Mesothelial cell of epicardium (in vitro differentiated cells): Measurements from ENCODE around the gene STK10. TPM values are rescaled to one million over a fixed set of nuclear protein-coding genes. Genes with fewer than 3 reads are reported as not detected.

ENCODE experiments used
- DNase-seq, 2 experiments: peaks; one replicate each; pipeline ENCODE4 v3.0.0; 2021; ENCODE audit warnings: low spot score in 2 of 2; ENCODE audit not compliant: unreplicated experiment in 2 of 2
- H3K27ac Mint-ChIP-seq: 2 replicates; pipeline ENCODE4 v1.8.0; 2021; ENCODE audit warnings: mixed read lengths
- H3K27me3 Mint-ChIP-seq: 2 replicates; pipeline ENCODE4 v1.8.0; 2021; ENCODE audit warnings: low read depth, mixed read lengths
- H3K36me3 Mint-ChIP-seq: 2 replicates; pipeline ENCODE4 v1.8.0; 2021; ENCODE audit warnings: mixed read lengths
- H3K4me1 Mint-ChIP-seq: 2 replicates; pipeline ENCODE4 v1.8.0; 2021; ENCODE audit warnings: mixed read lengths
- H3K4me3 Mint-ChIP-seq: 2 replicates; pipeline ENCODE4 v1.8.0; 2021; ENCODE audit warnings: mild to moderate bottlenecking, moderate library complexity, mixed read lengths
- H3K9me3 Mint-ChIP-seq: 2 replicates; pipeline ENCODE4 v1.8.0; 2021; ENCODE audit warnings: mixed read lengths
- CTCF ChIP-seq: fragments of 200-600 bp; sonication (generic); IDR thresholded peaks from one replicate; pipeline ENCODE4 v1.5.0; 2021; ENCODE audit warnings: antibody characterized with exemption; ENCODE audit not compliant: unreplicated experiment
- total RNA-seq: library from RNA; stranded (reverse); gene quantifications from 3 replicates; pipeline ENCODE4 v1.2.1, GENCODE V29; 2021

Gene STK10
- total RNA-seq, 1 donor from 2014 or later = 15.5 TPM

- no peak for TF ChIP-seq CTCF
- H3K4me1 Mint-ChIP-seq = peaks cover 4% of the 10 kb centered on the region
- DNase-seq = no peak
- no peaks in the 10 kb centered on the region for H3K9me3 Mint-ChIP-seq
- peaks cover 4% of the 10 kb centered on the region for H3K36me3 Mint-ChIP-seq
- H3K27ac Mint-ChIP-seq = no peak overlapping the region
- H3K4me3 Mint-ChIP-seq = no peak overlapping the region
- no peaks in the 10 kb centered on the region for H3K27me3 Mint-ChIP-seq
Measured at GRCh38 chr5:172050080-172050479, 137.9 kb downstream of the STK10 start.

GRCh38 chr5:172049226-172049796 is 138.7 kb downstream of the STK10 start:
- TF ChIP-seq CTCF = no peak
- Mint-ChIP-seq H3K4me1 (peaks cover 4% of the 10 kb centered on the region), H3K27ac (no peak overlapping the region)

GRCh38 chr5:172048539-172049101 is 139.4 kb downstream of the STK10 start:
- TF ChIP-seq CTCF = no peak
- no peak for DNase-seq
- no peaks in the 10 kb centered on the region for H3K9me3 Mint-ChIP-seq
- H3K4me3 Mint-ChIP-seq = no peak overlapping the region
- no peak overlapping the region for H3K27ac Mint-ChIP-seq
- H3K27me3 Mint-ChIP-seq = no peaks in the 10 kb centered on the region
- peaks cover 5% of the 10 kb centered on the region for H3K36me3 Mint-ChIP-seq
- H3K4me1 Mint-ChIP-seq = peaks cover 4% of the 10 kb centered on the region

More at GRCh38 chr5:172049226-172049796, 138.7 kb downstream of the STK10 start:
- Mint-ChIP-seq H3K36me3 (peaks cover 5% of the 10 kb centered on the region), H3K27me3 (no peaks in the 10 kb centered on the region), H3K9me3 (no peaks in the 10 kb centered on the region), H3K4me3 (no peak overlapping the region)
- DNase-seq = no peak

GRCh38 chr5:172048170-172048422 is 139.9 kb downstream of the STK10 start:
- Mint-ChIP-seq H3K9me3 (no peaks in the 10 kb centered on the region), H3K27me3 (no peaks in the 10 kb centered on the region), H3K36me3 (peaks cover 5% of the 10 kb centered on the region), H3K4me1 (peaks cover 4% of the 10 kb centered on the region), H3K27ac (no peak overlapping the region), H3K4me3 (no peak overlapping the region)
- no peak for DNase-seq
- TF ChIP-seq CTCF = no peak

- Mint-ChIP-seq H3K4me3 (no peak overlapping the region), H3K9me3 (no peaks in the 10 kb centered on the region), H3K27me3 (no peaks in the 10 kb centered on the region), H3K36me3 (peaks cover 5% of the 10 kb centered on the region), H3K4me1 (peaks cover 4% of the 10 kb centered on the region), H3K27ac (no peak overlapping the region)
- TF ChIP-seq CTCF = no peak
- DNase-seq = no peak
Measured at GRCh38 chr5:172046593-172046992, 141.4 kb downstream of the STK10 start.

- TF ChIP-seq CTCF = no peak
- Mint-ChIP-seq H3K36me3 (peaks cover 5% of the 10 kb centered on the region), H3K27me3 (peaks cover 2% of the 10 kb centered on the region), H3K4me1 (peaks cover 4% of the 10 kb centered on the region), H3K27ac (no peak overlapping the region), H3K4me3 (no peak overlapping the region), H3K9me3 (no peaks in the 10 kb centered on the region)
- DNase-seq = no peak
Measured at GRCh38 chr5:172045315-172045632, 142.8 kb downstream of the STK10 start.
